Neuronal stem cell (in vitro differentiated cells): ENCODE results near the gene NGB.

Experiments
- DNase-seq: peaks from one replicate; pipeline ENCODE4 v3.0.0-alpha.2; 2013; ENCODE audit warnings: low spot score
- H2AFZ ChIP-seq: one replicate; pipeline ENCODE4 v1.6.1; 2013; ENCODE audit warnings: mild to moderate bottlenecking, low read length, inconsistent platforms
- H2AK5ac ChIP-seq: 2 replicates; pipeline ENCODE4 v1.6.1; 2013; ENCODE audit warnings: low read depth, mild to moderate bottlenecking, inconsistent platforms, low read length, moderate library complexity, mixed read lengths
- H2BK120ac ChIP-seq: 2 replicates; pipeline ENCODE4 v1.6.1; 2013; ENCODE audit warnings: low read depth, mild to moderate bottlenecking, inconsistent platforms, low read length, moderate library complexity, mixed read lengths
- H2BK12ac ChIP-seq: one replicate; pipeline ENCODE4 v1.6.1; 2013; ENCODE audit warnings: low read length, inconsistent platforms
- H2BK15ac ChIP-seq: 2 replicates; pipeline ENCODE4 v1.6.1; 2013; ENCODE audit warnings: mild to moderate bottlenecking, low read length, inconsistent platforms, mixed read lengths
- H2BK5ac ChIP-seq: one replicate; pipeline ENCODE4 v1.6.1; 2013; ENCODE audit warnings: inconsistent platforms, mild to moderate bottlenecking, low read length, moderate library complexity
- H3K14ac ChIP-seq: one replicate; pipeline ENCODE4 v1.6.1; 2013; ENCODE audit warnings: low read length, inconsistent platforms
- H3K18ac ChIP-seq: 2 replicates; pipeline ENCODE4 v1.6.1; 2013; ENCODE audit warnings: low read length, inconsistent platforms
- H3K23ac ChIP-seq: 2 replicates; pipeline ENCODE4 v1.6.1; 2013; ENCODE audit warnings: low read depth, mild to moderate bottlenecking, mixed read lengths, low read length, inconsistent platforms; ENCODE audit not compliant: poor library complexity
- H3K27ac ChIP-seq: replicated peaks from 3 replicates; pipeline ENCODE4 v1.5.1; 2013; ENCODE audit warnings: low read length, inconsistent platforms
- H3K27me3 ChIP-seq, 3 experiments: 2 replicates each; pipeline ENCODE4 v1.6.1; 2013; ENCODE audit warnings: low read length in 3 of 3, mild to moderate bottlenecking in 2 of 3, inconsistent platforms in 1 of 3, low read depth in 1 of 3, mixed read lengths in 1 of 3, moderate library complexity in 1 of 3; ENCODE audit not compliant: control insufficient read depth in 3 of 3, insufficient read depth in 3 of 3
- H3K36me3 ChIP-seq, 2 donors: replicated peaks in 1 of 2; 2 replicates each; pipeline ENCODE4 v1.6.1; 2013; ENCODE audit warnings: low read length in 2 of 2; ENCODE audit not compliant: control insufficient read depth in 2 of 2, insufficient read depth in 2 of 2
- H3K4ac ChIP-seq: 2 replicates; pipeline ENCODE4 v1.6.1; 2013; ENCODE audit warnings: inconsistent platforms, mild to moderate bottlenecking, low read length, moderate library complexity
- H3K4me1 ChIP-seq, 2 donors: 1 replicate in 1 of 2; 2 replicates in 1 of 2; pipeline ENCODE4 v1.6.1; 2013; ENCODE audit warnings: low read length in 2 of 2, low read depth in 1 of 2; ENCODE audit not compliant: control insufficient read depth in 2 of 2, insufficient read depth in 1 of 2
- H3K4me2 ChIP-seq: one replicate; pipeline ENCODE4 v1.6.1; 2013; ENCODE audit warnings: mild to moderate bottlenecking, low read length, inconsistent platforms; ENCODE audit not compliant: insufficient read depth, poor library complexity, severe bottlenecking
- H3K4me3 ChIP-seq, 2 donors: 2 replicates each; pipeline ENCODE4 v1.5.1; 2013; ENCODE audit warnings: low read length in 2 of 2, mild to moderate bottlenecking in 2 of 2, inconsistent platforms in 1 of 2, moderate library complexity in 1 of 2
- H3K79me1 ChIP-seq: one replicate; pipeline ENCODE4 v1.6.1; 2013; ENCODE audit warnings: low read depth, mild to moderate bottlenecking, inconsistent platforms, low read length, moderate library complexity
- H3K9ac ChIP-seq: one replicate; pipeline ENCODE4 v1.6.1; 2013; ENCODE audit warnings: mild to moderate bottlenecking, low read depth, low read length, inconsistent platforms; ENCODE audit not compliant: poor library complexity
- H3K9me3 ChIP-seq, 2 donors: replicated peaks in 1 of 2; 2 replicates each; pipeline versions ENCODE3 to v1.6.1; 2013; ENCODE audit warnings: low read length in 2 of 2, mild to moderate bottlenecking in 2 of 2, inconsistent platforms in 1 of 2, low read depth in 1 of 2, mixed read lengths in 1 of 2, moderate library complexity in 1 of 2; ENCODE audit not compliant: control insufficient read depth in 2 of 2, insufficient read depth in 1 of 2
- H4K8ac ChIP-seq: one replicate; pipeline ENCODE4 v1.6.1; 2013; ENCODE audit warnings: low read depth, mild to moderate bottlenecking, inconsistent platforms, low read length, moderate library complexity
- H4K91ac ChIP-seq: one replicate; pipeline ENCODE4 v1.6.1; 2013; ENCODE audit warnings: low read length, low read depth, mild to moderate bottlenecking, inconsistent platforms; ENCODE audit not compliant: poor library complexity
- WGBS, 2 donors: extraction: QIAGEN DNeasy Blood & Tissue Kit; methylation state at CpG; one replicate each; pipeline ENCODE4 v1.1.7; 2013; ENCODE audit warnings: missing lambda C conversion rate in 2 of 2, mixed read lengths in 1 of 2; ENCODE audit not compliant: insufficient read length in 2 of 2, insufficient replicate concordance in 1 of 2; ENCODE audit errors: extremely low coverage in 2 of 2; 5-methylcytosine and 5-hydroxymethylcytosine counted together

NGB gene

GRCh38 chr14:77314043-77314442, 43.0 kb upstream of the NGB start:
- no peak overlapping the region for H3K14ac ChIP-seq
- H2AK5ac ChIP-seq: no peak overlapping the region
- H2BK15ac ChIP-seq: no peak overlapping the region
- no peak overlapping the region for H3K18ac ChIP-seq
- no peak for DNase-seq
- H3K4me3 ChIP-seq: no peak overlapping the region
- H2BK12ac ChIP-seq: no peak overlapping the region
- H3K27ac ChIP-seq: no peak overlapping the region
- H3K36me3 ChIP-seq: peaks cover 0 to 12% of the 10 kb centered on the region in 2 donors
- H3K4me2 ChIP-seq: no peak overlapping the region
- H3K27me3 ChIP-seq: no peaks in the 10 kb centered on the region
- WGBS, 2 donors: no CpG with 5 or more reads among the region's 2 CpGs
- H3K9me3 ChIP-seq: peaks cover 0 to 2% of the 10 kb centered on the region in 2 donors
- H3K4ac ChIP-seq: no peak overlapping the region
- no peak overlapping the region for H2BK5ac ChIP-seq
- H3K79me1 ChIP-seq: peaks cover 5% of the 10 kb centered on the region
- no peak overlapping the region for H2AFZ ChIP-seq
- H2BK120ac ChIP-seq: no peak overlapping the region
- no peak overlapping the region for H3K23ac ChIP-seq
- H3K4me1 ChIP-seq: peaks cover 5 to 14% of the 10 kb centered on the region in 2 donors
- H4K91ac ChIP-seq: no peak overlapping the region
- no peak overlapping the region for H4K8ac ChIP-seq
- no peak overlapping the region for H3K9ac ChIP-seq

- no peak overlapping the region for H4K91ac ChIP-seq
- no peak overlapping the region for H3K4me3 ChIP-seq
- no peak overlapping the region for H4K8ac ChIP-seq
- H3K18ac ChIP-seq: no peak overlapping the region
- no peak overlapping the region for H3K27ac ChIP-seq
- H3K27me3 ChIP-seq: no peaks in the 10 kb centered on the region
- H3K4ac ChIP-seq: no peak overlapping the region
- peaks cover 5% of the 10 kb centered on the region for H3K79me1 ChIP-seq
- H3K4me2 ChIP-seq: no peak overlapping the region
- H2BK12ac ChIP-seq: no peak overlapping the region
- H3K9ac ChIP-seq: no peak overlapping the region
- no peak overlapping the region for H2BK5ac ChIP-seq
- H2BK15ac ChIP-seq: no peak overlapping the region
- no peak overlapping the region for H2BK120ac ChIP-seq
- no peak overlapping the region for H3K23ac ChIP-seq
- peaks cover 0 to 16% of the 10 kb centered on the region in 2 donors for H3K36me3 ChIP-seq
- no peak for DNase-seq
- H3K4me1 ChIP-seq: peaks cover 5 to 14% of the 10 kb centered on the region in 2 donors
- WGBS, 2 donors: no CpG with 5 or more reads among the region's 1 CpG
- H2AFZ ChIP-seq: no peak overlapping the region
- H3K9me3 ChIP-seq: peaks cover 0 to 2% of the 10 kb centered on the region in 2 donors
- no peak overlapping the region for H3K14ac ChIP-seq
- H2AK5ac ChIP-seq: no peak overlapping the region
Measured at GRCh38 chr14:77313371-77313770, 42.4 kb upstream of the NGB start.

- WGBS, 2 donors: no CpG with 5 or more reads among the region's 2 CpGs
- Histone ChIP-seq H3K27ac (no peak overlapping the region), H2BK5ac (no peak overlapping the region), H3K14ac (no peak overlapping the region), H3K27me3 (no peaks in the 10 kb centered on the region), H2AK5ac (no peak overlapping the region), H4K8ac (no peak overlapping the region), H3K79me1 (peaks cover 3% of the 10 kb centered on the region), H3K36me3 (peaks cover 0 to 16% of the 10 kb centered on the region in 2 donors), H2BK12ac (no peak overlapping the region), H3K23ac (no peak overlapping the region), H3K4me1 (peaks cover 18 to 19% of the 10 kb centered on the region in 2 donors), H3K18ac (no peak overlapping the region), H2BK120ac (no peak overlapping the region), H2AFZ (no peak overlapping the region), H3K9ac (no peak overlapping the region), H3K4ac (no peak overlapping the region), H3K4me2 (no peak overlapping the region), H3K4me3 (no peak overlapping the region), H3K9me3 (no peaks in the 10 kb centered on the region), H2BK15ac (no peak overlapping the region), H4K91ac (no peak overlapping the region)
- no peak for DNase-seq
Measured at GRCh38 chr14:77311217-77311616, 40.2 kb upstream of the NGB start.

GRCh38 chr14:77310026-77310425, 39.0 kb upstream of the NGB start:
- H2AK5ac ChIP-seq: no peak overlapping the region
- H2BK15ac ChIP-seq: no peak overlapping the region
- no peak overlapping the region for H2BK12ac ChIP-seq
- H3K14ac ChIP-seq: no peak overlapping the region
- no peak for DNase-seq
- H3K4me3 ChIP-seq: no peak overlapping the region
- H3K9ac ChIP-seq: no peak overlapping the region
- no peak overlapping the region for H3K4ac ChIP-seq
- no peak overlapping the region for H2AFZ ChIP-seq
- no peaks in the 10 kb centered on the region for H3K27me3 ChIP-seq
- H2BK120ac ChIP-seq: no peak overlapping the region
- H3K18ac ChIP-seq: no peak overlapping the region
- H3K4me2 ChIP-seq: no peak overlapping the region
- peaks cover 20% of the 10 kb centered on the region in 2 donors for H3K4me1 ChIP-seq
- no peak overlapping the region for H3K23ac ChIP-seq
- H3K79me1 ChIP-seq: peaks cover 3% of the 10 kb centered on the region
- H4K91ac ChIP-seq: no peak overlapping the region
- no peak overlapping the region for H2BK5ac ChIP-seq
- no CpG with 5 or more reads among the region's 4 CpGs for WGBS, 2 donors
- no peak overlapping the region for H4K8ac ChIP-seq
- peaks cover 1 to 25% of the 10 kb centered on the region in 2 donors for H3K36me3 ChIP-seq
- H3K27ac ChIP-seq: no peak overlapping the region
- no peaks in the 10 kb centered on the region for H3K9me3 ChIP-seq
